IPS-11a (cell line): ENCODE results near the gene PARN.
A peak's percentile ranks its signal among the peaks of the same experiment; 100 is the strongest.
"Not testable (repeated sequence)": the region's sequence is repeated elsewhere in the genome, so short reads cannot be mapped to it uniquely, and the experiment has no call there.

Experiments
- H3K4me3 ChIP-seq: one replicate; pipeline ENCODE4 v1.5.1; 2013; ENCODE audit warnings: low read depth, low read length, control low read depth

The PARN gene, protein sequence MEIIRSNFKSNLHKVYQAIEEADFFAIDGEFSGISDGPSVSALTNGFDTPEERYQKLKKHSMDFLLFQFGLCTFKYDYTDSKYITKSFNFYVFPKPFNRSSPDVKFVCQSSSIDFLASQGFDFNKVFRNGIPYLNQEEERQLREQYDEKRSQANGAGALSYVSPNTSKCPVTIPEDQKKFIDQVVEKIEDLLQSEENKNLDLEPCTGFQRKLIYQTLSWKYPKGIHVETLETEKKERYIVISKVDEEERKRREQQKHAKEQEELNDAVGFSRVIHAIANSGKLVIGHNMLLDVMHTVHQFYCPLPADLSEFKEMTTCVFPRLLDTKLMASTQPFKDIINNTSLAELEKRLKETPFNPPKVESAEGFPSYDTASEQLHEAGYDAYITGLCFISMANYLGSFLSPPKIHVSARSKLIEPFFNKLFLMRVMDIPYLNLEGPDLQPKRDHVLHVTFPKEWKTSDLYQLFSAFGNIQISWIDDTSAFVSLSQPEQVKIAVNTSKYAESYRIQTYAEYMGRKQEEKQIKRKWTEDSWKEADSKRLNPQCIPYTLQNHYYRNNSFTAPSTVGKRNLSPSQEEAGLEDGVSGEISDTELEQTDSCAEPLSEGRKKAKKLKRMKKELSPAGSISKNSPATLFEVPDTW

DNA sequence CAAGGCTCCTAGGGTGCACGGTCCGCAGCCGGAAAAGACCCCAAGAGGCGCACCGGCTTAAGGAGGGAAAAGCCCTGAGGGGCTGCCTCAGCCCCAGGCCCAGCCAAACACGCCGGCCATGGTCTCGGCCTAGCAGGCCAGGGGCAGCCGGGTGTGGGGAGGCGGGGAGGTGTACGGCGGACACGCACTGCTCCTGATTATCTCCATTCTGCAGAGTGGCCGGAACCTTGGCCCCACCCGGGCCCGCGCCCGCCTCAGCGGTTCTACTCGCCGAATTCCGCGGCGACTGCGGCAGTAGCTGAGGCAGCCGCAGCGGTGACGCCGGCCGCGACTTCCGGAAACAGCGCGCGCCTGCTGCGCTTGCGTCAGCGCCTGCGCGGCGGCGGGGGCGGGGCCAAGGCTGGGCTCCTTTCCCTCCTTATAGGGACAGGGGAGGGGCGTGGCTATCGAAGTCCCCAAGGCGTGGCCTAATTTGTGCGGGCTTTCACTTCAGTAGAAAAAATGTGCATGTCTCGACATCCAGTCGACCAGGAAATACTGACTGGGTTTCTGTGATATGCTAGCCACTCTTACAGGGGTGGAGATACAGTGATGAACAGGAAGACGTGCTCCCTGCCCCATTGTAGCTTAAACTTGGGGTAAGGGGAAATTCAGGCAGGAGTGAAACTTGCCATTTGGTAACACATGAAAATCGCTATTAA is at the start of gene PARN:
Gene PARN, minus strand, starts transcription at position 342 of the 701 bp plus-strand sequence. Its CDS starts 135 bp downstream, at position 207.
- peak within 1 kb of the TSS; percentile 91 for H3K4me3 ChIP-seq

DNA sequence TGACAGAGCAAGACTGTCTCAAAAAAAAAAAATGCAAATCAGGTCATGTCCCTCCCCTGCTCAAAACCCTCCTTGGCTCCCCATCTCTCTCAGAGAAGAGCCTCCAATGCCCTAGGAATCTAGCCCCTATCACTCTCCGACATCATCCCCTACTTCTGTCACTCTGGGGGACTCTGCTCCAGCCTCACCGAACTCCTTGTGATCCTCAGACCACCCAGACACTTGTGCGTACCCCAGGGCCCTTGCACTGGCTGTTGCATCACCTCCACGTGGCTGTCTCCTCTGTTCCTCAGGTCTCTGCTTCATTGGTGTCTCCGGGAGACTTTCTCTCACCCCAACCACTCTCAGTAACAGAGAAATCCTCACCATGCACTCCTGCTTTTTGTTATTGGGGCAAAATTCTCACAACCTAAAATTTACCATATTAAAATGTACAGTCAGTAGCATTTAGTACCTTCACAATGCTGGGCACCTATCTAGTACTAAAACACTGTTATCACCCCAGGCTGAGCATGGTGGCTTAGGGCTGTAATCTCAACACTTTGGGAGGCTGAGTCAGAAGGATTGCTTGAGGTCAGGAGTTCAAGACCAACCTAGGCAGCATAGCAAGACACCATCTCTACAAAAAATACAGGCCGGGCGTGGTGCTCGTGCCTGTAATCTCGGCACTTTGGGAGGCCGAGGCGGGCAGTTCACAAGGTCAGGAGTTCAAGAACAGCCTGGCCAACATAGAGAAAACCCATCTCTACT is 48.9 kb upstream of the PARN start:
- H3K4me3 ChIP-seq = no peak overlapping the region

GRCh38 chr16:14677627-14678026 is 47.6 kb upstream of the PARN start:
- no peak overlapping the region for H3K4me3 ChIP-seq

DNA sequence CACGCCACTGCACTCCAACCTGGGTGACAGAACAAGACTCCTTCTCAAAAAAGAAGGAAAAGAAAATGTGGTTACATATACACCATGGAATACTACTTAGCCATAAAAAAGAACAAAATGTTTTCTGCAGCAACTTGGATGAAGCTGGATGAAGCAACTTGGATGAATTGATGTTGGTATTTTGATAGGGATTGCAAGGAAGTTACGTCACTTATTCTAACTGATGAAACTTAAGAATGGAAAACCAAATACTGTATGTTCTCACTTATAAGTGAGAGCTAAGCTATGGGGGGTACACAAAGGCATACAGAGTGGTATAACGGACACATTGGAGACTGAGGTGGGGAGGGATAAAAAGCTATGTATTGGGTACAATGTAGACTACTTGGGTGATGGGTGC is 46.6 kb upstream of the PARN start:
- H3K4me3 ChIP-seq = no peak overlapping the region

DNA sequence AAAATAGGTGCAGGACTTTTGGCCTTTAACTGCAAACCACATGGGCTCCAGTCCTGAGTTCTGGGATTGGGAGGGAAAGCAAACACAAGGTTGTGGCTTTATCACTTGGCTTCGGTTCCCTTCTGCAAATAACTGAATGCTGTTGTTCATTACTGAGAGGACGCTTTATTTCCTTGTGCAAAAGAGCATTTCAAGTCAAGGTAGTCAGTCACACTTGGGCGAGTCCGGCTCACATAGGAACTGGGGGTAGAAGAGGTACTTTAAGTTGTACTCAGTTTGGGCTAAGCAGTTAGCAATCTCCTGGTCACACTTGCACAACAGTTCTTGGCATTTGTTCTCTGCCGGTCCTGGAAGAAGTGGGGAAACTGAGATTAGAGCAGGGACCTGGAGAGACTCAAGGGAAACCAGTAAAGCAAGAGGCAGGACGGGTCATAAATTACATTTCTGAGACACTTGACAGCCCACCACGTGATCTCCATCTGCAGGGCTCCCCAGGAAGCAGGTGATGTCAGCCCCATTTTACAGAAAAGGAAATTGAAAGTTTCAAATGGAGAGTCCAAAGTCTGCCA is 42.4 kb upstream of the PARN start:
- H3K4me3 ChIP-seq = no peak overlapping the region

DNA sequence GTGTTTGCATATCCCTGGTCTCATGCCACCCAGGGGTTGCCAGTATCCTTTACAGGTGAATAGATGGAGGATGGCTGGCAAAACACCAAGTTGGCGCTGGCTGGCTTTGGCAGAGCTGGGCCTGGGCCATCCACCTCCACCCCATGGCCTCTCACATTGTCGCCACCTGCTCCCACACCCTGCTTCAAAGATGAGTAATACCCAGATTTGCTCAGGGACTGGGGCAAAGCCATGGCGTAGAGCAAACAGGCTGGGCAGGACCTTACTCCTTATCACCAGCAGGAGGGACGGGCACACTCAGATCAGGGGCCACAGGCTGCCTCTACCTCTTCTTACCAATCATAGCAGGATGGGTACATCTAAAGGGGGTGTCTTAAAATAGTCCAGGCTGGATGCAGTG is 39.7 kb upstream of the PARN start:
- no peak overlapping the region for H3K4me3 ChIP-seq

- H3K4me3 ChIP-seq = no peak overlapping the region
Observed at GRCh38 chr16:14668556-14669223, 38.6 kb upstream of the PARN start.

- no peak overlapping the region for H3K4me3 ChIP-seq
Observed at GRCh38 chr16:14667347-14668266, 37.5 kb upstream of the PARN start.

DNA sequence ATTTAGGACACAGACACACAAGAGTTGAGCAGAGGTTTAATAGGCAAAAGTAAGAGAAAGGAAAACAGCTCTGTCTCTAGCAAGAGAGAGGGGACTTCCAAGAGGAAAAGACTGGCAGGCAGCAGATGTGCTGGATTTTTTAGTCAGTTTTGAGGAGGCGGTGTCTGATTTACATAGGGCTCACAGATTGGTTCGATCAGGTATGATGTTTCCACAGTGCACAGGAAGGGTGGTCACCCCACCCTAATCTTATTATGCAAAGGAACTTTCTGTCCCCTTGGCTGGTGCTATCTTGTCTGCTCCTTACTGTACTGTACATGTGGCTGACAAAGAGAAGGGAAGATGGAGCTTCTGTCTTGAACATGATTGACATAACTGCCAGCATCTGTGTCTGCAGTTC is 28.0 kb upstream of the PARN start:
- no peak overlapping the region for H3K4me3 ChIP-seq

DNA sequence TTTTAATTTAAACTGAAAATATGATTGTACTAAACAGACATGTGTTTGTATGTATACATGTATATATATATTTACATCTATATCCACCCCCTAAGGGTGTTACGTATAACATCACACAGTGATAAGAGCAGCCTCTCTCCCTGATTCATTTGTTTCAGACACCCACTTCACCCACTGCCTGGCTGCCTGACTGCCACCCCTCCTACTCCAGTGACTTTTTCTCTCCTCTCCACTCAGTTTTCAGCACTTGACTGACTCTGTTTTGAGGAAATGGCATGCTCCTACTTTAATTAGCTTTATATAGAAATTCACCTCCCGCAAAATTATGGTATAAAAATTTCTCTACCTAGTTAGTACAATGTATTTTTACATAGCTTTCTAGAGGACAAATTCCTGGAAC is 22.7 kb upstream of the PARN start:
- H3K4me3 ChIP-seq = no peak overlapping the region

- no peak overlapping the region for H3K4me3 ChIP-seq
Observed at GRCh38 chr16:14650629-14651028, 20.6 kb upstream of the PARN start.

GRCh38 chr16:14649816-14650215 is 19.8 kb upstream of the PARN start:
- no peak overlapping the region for H3K4me3 ChIP-seq

- no peak overlapping the region for H3K4me3 ChIP-seq
Observed at GRCh38 chr16:14641926-14642325, 11.9 kb upstream of the PARN start.

- H3K4me3 ChIP-seq = no peak overlapping the region
Observed at GRCh38 chr16:14641206-14641605, 11.1 kb upstream of the PARN start.

GRCh38 chr16:14640538-14640937 is 10.5 kb upstream of the PARN start:
- H3K4me3 ChIP-seq = no peak overlapping the region

DNA sequence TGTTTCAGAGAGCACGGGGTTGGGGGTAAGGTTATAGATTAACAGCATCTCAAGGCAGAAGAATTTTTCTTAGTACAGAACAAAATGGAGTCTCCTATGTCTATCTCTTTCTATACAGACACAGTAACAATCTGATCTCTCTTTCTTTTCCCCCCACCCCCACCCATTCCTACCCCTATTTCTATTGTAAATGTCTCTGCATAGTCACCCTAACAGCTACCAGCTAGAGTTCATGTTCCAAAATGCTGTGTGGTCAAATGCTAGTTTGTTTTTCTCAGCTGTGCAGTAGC is 6.8 kb upstream of the PARN start:
- not testable (repeated sequence) for H3K4me3 ChIP-seq

DNA sequence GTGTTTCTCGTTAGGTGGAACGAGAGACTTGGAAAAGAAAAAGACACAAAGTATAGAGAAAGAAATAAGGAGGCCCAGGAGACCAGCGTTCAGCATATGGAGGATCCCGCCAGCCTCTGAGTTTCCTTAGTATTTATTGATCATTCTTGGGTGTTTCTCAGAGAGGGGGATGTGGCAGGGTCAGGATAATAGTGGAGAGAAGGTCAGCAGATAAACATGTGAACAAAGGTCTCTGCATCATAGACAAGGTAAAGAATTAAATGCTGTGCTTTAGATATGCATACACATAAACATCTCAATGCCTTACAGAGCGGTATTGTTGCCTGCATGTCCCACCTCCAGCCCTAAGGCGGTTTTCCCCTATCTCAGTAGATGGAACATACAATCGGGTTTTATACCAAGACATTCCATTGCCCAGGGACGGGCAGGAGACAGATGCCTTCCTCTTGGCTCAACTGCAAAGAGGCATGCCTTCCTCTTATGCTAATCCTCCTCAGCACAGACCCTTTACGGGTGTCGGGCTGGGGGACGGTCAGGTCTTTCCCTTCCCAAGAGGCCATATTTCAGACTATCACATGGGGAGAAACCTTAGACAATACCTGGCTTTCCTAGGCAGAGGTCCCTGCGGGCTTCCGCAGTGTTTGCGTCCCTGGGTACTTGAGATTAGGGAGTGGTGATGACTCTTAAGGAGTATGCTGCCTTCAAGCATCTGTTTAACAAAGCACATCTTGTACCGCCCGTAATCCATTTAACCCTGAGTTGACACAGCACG is 6.3 kb upstream of the PARN start:
- H3K4me3 ChIP-seq = not testable (repeated sequence)

GRCh38 chr16:14635395-14636165 is 5.5 kb upstream of the PARN start:
- H3K4me3 ChIP-seq = no peak overlapping the region
